HepG2 (cell line): Measurements from ENCODE around the gene HOMEZ. TPM values are rescaled to one million over a fixed set of nuclear protein-coding genes. Genes with fewer than 3 reads are reported as not detected.
A peak's percentile ranks its signal among the peaks of the same experiment; 100 is the strongest.

Experiments used
- ARID2 ChIP-seq: sonication (generic); formaldehyde crosslinking; IDR thresholded peaks from 2 replicates; pipeline ENCODE4 v1.8.1; 2022; ENCODE audit warnings: mild to moderate bottlenecking, missing genetic modification reagents, borderline replicate concordance
- ARNT ChIP-seq: fragments of 450-650 bp; IDR thresholded peaks from 2 replicates; pipeline ENCODE4 v1.6.1; 2017
- CBX5 ChIP-seq: sonication (generic); formaldehyde crosslinking; IDR thresholded peaks from 2 replicates; pipeline ENCODE4 v1.4.0; 2020; ENCODE audit warnings: missing genetic modification reagents, borderline replicate concordance
- DBP ChIP-seq: sonication (generic); formaldehyde crosslinking; IDR thresholded peaks from 2 replicates; pipeline ENCODE4 v1.4.0; 2020; ENCODE audit warnings: missing genetic modification reagents; ENCODE audit errors: not compliant biosample characterization
- DRAP1 ChIP-seq: IDR thresholded peaks from 2 replicates; pipeline ENCODE4 v1.6.1; 2016; ENCODE audit warnings: missing genetic modification reagents, missing compliant biosample characterization
- FOXC1 ChIP-seq: sonication (generic); formaldehyde crosslinking; IDR thresholded peaks from 2 replicates; pipeline ENCODE4 v1.8.0; 2022; ENCODE audit warnings: mild to moderate bottlenecking, missing genetic modification reagents, borderline replicate concordance
- GATA4 ChIP-seq: sonication (generic); IDR thresholded peaks from 2 replicates; pipeline ENCODE4 v1.6.1; 2016; ENCODE audit warnings: antibody characterized with exemption, low read depth, borderline replicate concordance
- KDM5A ChIP-seq: fragments of 200-600 bp; sonication (generic); IDR thresholded peaks from 2 replicates; pipeline ENCODE4 v1.7.0; 2018; ENCODE audit warnings: antibody characterized with exemption, mild to moderate bottlenecking, low read length, borderline replicate concordance
- MIXL1 ChIP-seq: IDR thresholded peaks from 2 replicates; pipeline ENCODE4 v1.6.1; 2016
- NFE2L2 ChIP-seq: fragments of 150-350 bp; IDR thresholded peaks from 2 replicates; pipeline ENCODE4 v1.6.1; 2014; ENCODE audit warnings: low read length
- RAD51 ChIP-seq: fragments of 450-650 bp; IDR thresholded peaks from 2 replicates; pipeline ENCODE4 v1.6.1; 2016; ENCODE audit warnings: borderline replicate concordance
- SALL2 ChIP-seq: sonication (generic); formaldehyde crosslinking; IDR thresholded peaks from 2 replicates; pipeline ENCODE4 v1.8.1; 2023; ENCODE audit warnings: mild to moderate bottlenecking, missing genetic modification reagents, inconsistent platforms
- SMC3 ChIP-seq: IDR thresholded peaks from 2 replicates; pipeline ENCODE4 v1.6.1; 2011; ENCODE audit warnings: low read length, improper control_type of control experiment
- SMYD3 ChIP-seq: sonication (generic); formaldehyde crosslinking; IDR thresholded peaks from 2 replicates; pipeline ENCODE4 v1.8.1; 2023; ENCODE audit warnings: mild to moderate bottlenecking, missing genetic modification reagents
- SP2 ChIP-seq: sonication (generic); formaldehyde crosslinking; IDR thresholded peaks from 2 replicates; pipeline ENCODE4 v1.5.1; 2020; ENCODE audit warnings: mild to moderate bottlenecking, missing genetic modification reagents
- SRY ChIP-seq: sonication (generic); formaldehyde crosslinking; IDR thresholded peaks from 2 replicates; pipeline ENCODE4 v1.8.0; 2022; ENCODE audit warnings: mild to moderate bottlenecking, missing genetic modification reagents
- THAP9 ChIP-seq: sonication (generic); formaldehyde crosslinking; IDR thresholded peaks from 2 replicates; pipeline ENCODE4; 2020; ENCODE audit warnings: missing genetic modification reagents, mild to moderate bottlenecking, borderline replicate concordance
- WIZ ChIP-seq: sonication (generic); formaldehyde crosslinking; IDR thresholded peaks from 2 replicates; pipeline ENCODE4 v1.5.1; 2020; ENCODE audit warnings: mild to moderate bottlenecking, missing genetic modification reagents
- ZBTB1 ChIP-seq: sonication (generic); formaldehyde crosslinking; IDR thresholded peaks from 2 replicates; pipeline ENCODE4 v1.4.0; 2020; ENCODE audit warnings: missing genetic modification reagents, borderline replicate concordance
- ZBTB26 ChIP-seq: IDR thresholded peaks from 2 replicates; pipeline ENCODE4 v1.6.1; 2016; ENCODE audit warnings: missing compliant biosample characterization, missing genetic modification reagents, borderline replicate concordance
- ZNF143 ChIP-seq: sonication (generic); formaldehyde crosslinking; IDR thresholded peaks from 2 replicates; pipeline ENCODE4 v1.4.0; 2020; ENCODE audit warnings: missing genetic modification reagents
- ZNF460 ChIP-seq: sonication (generic); formaldehyde crosslinking; IDR thresholded peaks from 2 replicates; pipeline ENCODE4 v1.5.1; 2020; ENCODE audit warnings: missing genetic modification reagents, mild to moderate bottlenecking, borderline replicate concordance
- ZNF468 ChIP-seq: sonication (generic); formaldehyde crosslinking; IDR thresholded peaks from 2 replicates; pipeline ENCODE4 v1.8.0; 2022; ENCODE audit warnings: mild to moderate bottlenecking, moderate library complexity, missing genetic modification reagents
- ZNF577 ChIP-seq: sonication (generic); formaldehyde crosslinking; IDR thresholded peaks from 2 replicates; pipeline ENCODE4 v1.4.0; 2020; ENCODE audit warnings: mild to moderate bottlenecking, low read depth, missing genetic modification reagents, borderline replicate concordance
- ZNF773 ChIP-seq: sonication (generic); formaldehyde crosslinking; IDR thresholded peaks from 2 replicates; pipeline ENCODE4 v1.4.0; 2020; ENCODE audit warnings: missing genetic modification reagents, borderline replicate concordance
- polyA plus RNA-seq, 8 experiments: library from polyadenylated mRNA; depleted of rRNA in 3 of 8; stranded (reverse) in 7 of 8; unstranded in 1 of 8; fragments of >200 nt; fragmentation: Illumina TruSeq in 4 of 8; extraction: Trizol in 4 of 8; gene quantifications; 2 replicates each; pipeline versions ENCODE4 v1.2.1 to v1.2.3, GENCODE V29; 2011 to 2016; ENCODE audit warnings: low read depth in 4 of 8, missing spikeins in 1 of 8, mixed read lengths in 1 of 8; ENCODE audit not compliant: insufficient read depth in 1 of 8
- total RNA-seq, 5 experiments: library from RNA; depleted of rRNA; stranded (reverse); fragments of >200 nt; fragmentation: Illumina TruSeq; extraction: Trizol; gene quantifications; 2 replicates each; pipeline ENCODE4 v1.2.3, GENCODE V29; 2016; ENCODE audit warnings: low read depth in 1 of 5

HOMEZ gene
- total and polyA plus RNA-seq, 2 of the 13 experiments (the other 11 are each of a cell fraction or from before 2014, with no cell fraction given) = 14.5 to 31.8 TPM

- TF ChIP-seq ZBTB26 (CRISPR knock-in tag) (peak; percentile 85; the same call in 1 of the 2 replicates), KDM5A (peak; percentile 59; the same call in 1 of the 2 replicates), THAP9 (CRISPR knock-in tag) (peak; percentile 98), GATA4 (peak; percentile 50), ZNF577 (CRISPR knock-in tag) (no peak; the same call in 1 of the 2 replicates), SMC3 (no peak; the same call in 1 of the 2 replicates), RAD51 (peak; percentile 97), CBX5 (CRISPR knock-in tag) (peak; percentile 98), WIZ (CRISPR knock-in tag) (peak; percentile 99), ZNF468 (CRISPR knock-in tag) (no peak; the same call in 1 of the 2 replicates), ARNT (no peak), DBP (CRISPR knock-in tag) (peak; percentile 84), FOXC1 (CRISPR knock-in tag) (peak; percentile 35; the same call in 1 of the 2 replicates), ZNF773 (CRISPR knock-in tag) (peak; percentile 92; the same call in 1 of the 2 replicates), ZNF143 (CRISPR knock-in tag) (peak; percentile 95), SMYD3 (CRISPR knock-in tag) (peak; percentile 99), NFE2L2 (peak; percentile 1; the same call in 1 of the 2 replicates), DRAP1 (peak; percentile 95), ARID2 (CRISPR knock-in tag) (peak; percentile 90; the same call in 1 of the 2 replicates), SP2 (peak; percentile 92), ZNF460 (CRISPR knock-in tag) (no peak; the same call in 1 of the 2 replicates), SALL2 (CRISPR knock-in tag) (peak; percentile 95), ZBTB1 (0 out of 2 replicates have a peak, but pooled peaks have one; percentile 69), SRY (CRISPR knock-in tag) (peak; percentile 83), MIXL1 (CRISPR knock-in tag) (peak; percentile 94)
Measured at GRCh38 chr14:23320584-23321571, 34.9 kb upstream of the HOMEZ start, which contains the start of gene PABPN1 (continued).
